ENCODE results near the gene BCAS3.
A peak's percentile ranks its signal among the peaks of the same experiment; 100 is the strongest.

The BCAS3 gene

DNA sequence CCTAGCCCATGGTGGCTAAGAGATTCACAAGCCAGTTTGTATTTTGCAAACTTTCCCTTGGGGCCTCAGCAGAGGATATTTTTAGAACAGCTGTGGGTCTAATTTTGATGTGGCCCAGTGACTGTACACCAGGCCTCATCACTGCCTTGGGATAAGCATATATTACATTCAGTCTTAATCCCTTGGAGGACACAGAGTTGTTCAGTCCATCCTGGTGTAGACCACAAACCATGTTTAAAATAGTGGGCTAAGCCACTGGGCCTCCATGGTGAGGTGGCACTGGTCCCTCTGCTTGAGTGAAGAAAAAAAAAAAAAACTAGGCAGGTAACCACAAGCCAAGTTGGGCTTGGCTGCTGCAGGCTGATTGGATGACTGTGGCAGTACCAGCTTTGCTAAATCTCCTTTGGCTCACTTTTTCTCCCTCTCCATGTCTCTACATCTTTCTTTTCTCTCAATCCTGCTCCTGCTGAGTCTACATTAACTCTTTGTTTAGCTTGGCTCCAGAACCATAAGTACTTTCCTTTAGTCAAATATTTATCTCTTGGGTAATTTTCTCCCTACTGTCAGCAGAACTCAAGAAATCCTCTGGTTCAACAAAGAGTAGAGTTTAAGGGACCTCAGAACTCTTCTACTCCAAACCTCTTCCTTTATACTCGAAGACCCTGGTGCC lies 602.0 kb downstream of the BCAS3 start:
- Histone ChIP-seq H3K4me1 (ENCODE audit: low read depth, poor library complexity, severe bottlenecking) (peaks cover 38% of the 10 kb centered on the region), H3K27ac (peak overlapping the region; percentile 41), H3K4me2 (peak overlapping the region; percentile 56), H3K79me2 (ENCODE audit: insufficient read depth, low read depth) (no peaks in the 10 kb centered on the region), H2AFZ (ENCODE audit: low read depth) (peak overlapping the region; percentile 45), H3K9ac (no peak overlapping the region; the same call in 1 of the 2 replicates), H3K36me3 (ENCODE audit: insufficient read depth) (no peaks in the 10 kb centered on the region), H3K4me3 (IDR thresholded peaks at IDR 0.05; ENCODE audit: insufficient read depth, low read depth, low read length) (no peak overlapping the region), H4K20me1 (ENCODE audit: insufficient read depth) (no peaks in the 10 kb centered on the region), H3K27me3 (ENCODE audit: insufficient read depth, low read depth) (no peaks in the 10 kb centered on the region)
- TF ChIP-seq, protein P1, sequence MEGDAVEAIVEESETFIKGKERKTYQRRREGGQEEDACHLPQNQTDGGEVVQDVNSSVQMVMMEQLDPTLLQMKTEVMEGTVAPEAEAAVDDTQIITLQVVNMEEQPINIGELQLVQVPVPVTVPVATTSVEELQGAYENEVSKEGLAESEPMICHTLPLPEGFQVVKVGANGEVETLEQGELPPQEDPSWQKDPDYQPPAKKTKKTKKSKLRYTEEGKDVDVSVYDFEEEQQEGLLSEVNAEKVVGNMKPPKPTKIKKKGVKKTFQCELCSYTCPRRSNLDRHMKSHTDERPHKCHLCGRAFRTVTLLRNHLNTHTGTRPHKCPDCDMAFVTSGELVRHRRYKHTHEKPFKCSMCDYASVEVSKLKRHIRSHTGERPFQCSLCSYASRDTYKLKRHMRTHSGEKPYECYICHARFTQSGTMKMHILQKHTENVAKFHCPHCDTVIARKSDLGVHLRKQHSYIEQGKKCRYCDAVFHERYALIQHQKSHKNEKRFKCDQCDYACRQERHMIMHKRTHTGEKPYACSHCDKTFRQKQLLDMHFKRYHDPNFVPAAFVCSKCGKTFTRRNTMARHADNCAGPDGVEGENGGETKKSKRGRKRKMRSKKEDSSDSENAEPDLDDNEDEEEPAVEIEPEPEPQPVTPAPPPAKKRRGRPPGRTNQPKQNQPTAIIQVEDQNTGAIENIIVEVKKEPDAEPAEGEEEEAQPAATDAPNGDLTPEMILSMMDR (conservative IDR thresholded peaks at IDR 0.05; ENCODE audit: low read depth, low read length) = no peak

DNA sequence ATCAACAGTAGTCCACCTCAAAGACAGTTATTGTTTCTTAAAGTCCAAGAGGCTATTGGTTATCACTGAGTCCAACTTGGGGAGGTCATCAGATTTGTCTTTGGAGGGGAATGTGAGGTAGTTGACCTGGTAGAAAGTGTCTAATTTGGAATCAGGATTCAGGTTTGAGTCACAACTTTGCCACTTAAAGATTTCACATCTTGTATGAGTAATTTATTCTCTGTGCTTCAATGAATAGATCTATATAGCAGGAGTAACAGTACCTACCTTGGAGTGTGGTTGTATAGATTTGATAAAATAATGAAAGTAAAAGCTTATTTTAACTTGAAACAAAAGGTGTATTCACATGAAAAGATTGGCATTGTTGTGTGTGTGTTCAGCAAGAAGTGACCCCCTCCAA lies 602.7 kb downstream of the BCAS3 start:
- H3K79me2 ChIP-seq (ENCODE audit: insufficient read depth, low read depth) = no peaks in the 10 kb centered on the region
- H4K20me1 ChIP-seq (ENCODE audit: insufficient read depth) = no peaks in the 10 kb centered on the region
- no peak overlapping the region for H3K9ac ChIP-seq
- no peak overlapping the region for H3K4me3 ChIP-seq (IDR thresholded peaks at IDR 0.05; ENCODE audit: insufficient read depth, low read depth, low read length)
- TF ChIP-seq, protein P1 (conservative IDR thresholded peaks at IDR 0.05; ENCODE audit: low read depth, low read length) = no peak
- H3K27me3 ChIP-seq (ENCODE audit: insufficient read depth, low read depth) = no peaks in the 10 kb centered on the region
- H3K4me1 ChIP-seq (ENCODE audit: low read depth, poor library complexity, severe bottlenecking) = peaks cover 45% of the 10 kb centered on the region
- 0 out of 2 replicates have a peak overlapping the region, but pooled peaks have one; percentile 45 for H2AFZ ChIP-seq (ENCODE audit: low read depth)
- H3K36me3 ChIP-seq (ENCODE audit: insufficient read depth) = no peaks in the 10 kb centered on the region
- H3K4me2 ChIP-seq = peak overlapping the region; percentile 56
- peak overlapping the region; percentile 41 for H3K27ac ChIP-seq

DNA sequence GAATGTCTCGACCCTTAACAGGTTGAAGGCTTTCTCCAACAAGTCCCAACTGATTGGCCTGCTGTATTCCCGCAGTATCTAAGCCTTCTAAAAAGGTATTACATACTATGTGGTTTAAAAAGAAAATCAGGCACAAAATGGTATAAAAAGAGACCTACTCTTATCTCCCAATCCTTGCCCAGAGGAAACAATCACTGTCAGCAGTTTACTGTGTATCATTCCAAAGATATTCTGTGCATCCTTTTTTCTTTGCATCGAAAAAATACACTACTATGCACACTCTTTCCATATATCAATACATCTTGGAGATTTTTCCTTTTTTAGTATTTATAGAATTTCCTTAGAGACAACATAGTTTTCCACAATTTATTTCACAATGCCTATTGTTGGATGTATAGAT lies 603.2 kb downstream of the BCAS3 start:
- Histone ChIP-seq H3K27me3 (ENCODE audit: insufficient read depth, low read depth) (no peaks in the 10 kb centered on the region), H2AFZ (ENCODE audit: low read depth) (no peak overlapping the region), H3K27ac (no peak overlapping the region), H3K79me2 (ENCODE audit: insufficient read depth, low read depth) (no peaks in the 10 kb centered on the region), H3K4me3 (IDR thresholded peaks at IDR 0.05; ENCODE audit: insufficient read depth, low read depth, low read length) (no peak overlapping the region), H3K9ac (no peak overlapping the region), H3K4me2 (peak overlapping the region; percentile 56; the same call in 1 of the 2 replicates), H4K20me1 (ENCODE audit: insufficient read depth) (no peaks in the 10 kb centered on the region), H3K36me3 (ENCODE audit: insufficient read depth) (no peaks in the 10 kb centered on the region), H3K4me1 (ENCODE audit: low read depth, poor library complexity, severe bottlenecking) (peaks cover 46% of the 10 kb centered on the region)
- TF ChIP-seq, protein P1 (conservative IDR thresholded peaks at IDR 0.05; ENCODE audit: low read depth, low read length) = no peak

DNA sequence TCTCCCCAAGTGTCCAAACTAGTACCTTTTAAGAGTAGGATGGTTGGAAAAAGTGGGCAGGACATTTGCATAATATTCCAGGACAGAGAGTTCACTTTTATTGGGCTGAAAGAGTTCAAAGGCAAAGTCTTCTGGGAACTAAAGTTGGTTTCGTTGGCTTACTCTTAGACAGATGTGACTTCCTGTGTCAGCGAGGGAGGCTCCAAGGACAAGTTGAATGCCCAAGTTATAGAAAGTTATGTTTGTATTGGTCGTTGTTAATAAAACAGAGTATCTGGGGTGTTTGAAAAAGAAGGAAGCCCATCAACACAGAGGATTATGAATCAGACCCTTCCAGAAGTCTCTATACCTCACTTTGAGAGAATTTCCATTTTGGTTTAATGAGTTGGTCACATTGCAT lies 604.7 kb downstream of the BCAS3 start:
- H2AFZ ChIP-seq (ENCODE audit: low read depth) = no peak overlapping the region
- no peaks in the 10 kb centered on the region for H3K36me3 ChIP-seq (ENCODE audit: insufficient read depth)
- no peak overlapping the region for H3K9ac ChIP-seq
- no peak overlapping the region for H3K4me2 ChIP-seq
- H4K20me1 ChIP-seq (ENCODE audit: insufficient read depth) = no peaks in the 10 kb centered on the region
- H3K27me3 ChIP-seq (ENCODE audit: insufficient read depth, low read depth) = no peaks in the 10 kb centered on the region
- peaks cover 46% of the 10 kb centered on the region for H3K4me1 ChIP-seq (ENCODE audit: low read depth, poor library complexity, severe bottlenecking)
- no peak overlapping the region for H3K4me3 ChIP-seq (IDR thresholded peaks at IDR 0.05; ENCODE audit: insufficient read depth, low read depth, low read length)
- TF ChIP-seq, protein P1 (conservative IDR thresholded peaks at IDR 0.05; ENCODE audit: low read depth, low read length) = no peak
- no peaks in the 10 kb centered on the region for H3K79me2 ChIP-seq (ENCODE audit: insufficient read depth, low read depth)
- H3K27ac ChIP-seq = no peak overlapping the region

Data from KMS-11 (cell line).